CD1c-positive myeloid dendritic cell (primary cell): ENCODE results near the gene MYH10.
"Not testable (repeated sequence)": the region's sequence is repeated elsewhere in the genome, so short reads cannot be mapped to it uniquely, and the experiment has no call there.

ENCODE experiments used
- DNase-seq: peaks from one replicate; pipeline ENCODE4 v3.0.0-alpha.2; 2016; ENCODE audit errors: extremely low spot score

Gene MYH10

DNA sequence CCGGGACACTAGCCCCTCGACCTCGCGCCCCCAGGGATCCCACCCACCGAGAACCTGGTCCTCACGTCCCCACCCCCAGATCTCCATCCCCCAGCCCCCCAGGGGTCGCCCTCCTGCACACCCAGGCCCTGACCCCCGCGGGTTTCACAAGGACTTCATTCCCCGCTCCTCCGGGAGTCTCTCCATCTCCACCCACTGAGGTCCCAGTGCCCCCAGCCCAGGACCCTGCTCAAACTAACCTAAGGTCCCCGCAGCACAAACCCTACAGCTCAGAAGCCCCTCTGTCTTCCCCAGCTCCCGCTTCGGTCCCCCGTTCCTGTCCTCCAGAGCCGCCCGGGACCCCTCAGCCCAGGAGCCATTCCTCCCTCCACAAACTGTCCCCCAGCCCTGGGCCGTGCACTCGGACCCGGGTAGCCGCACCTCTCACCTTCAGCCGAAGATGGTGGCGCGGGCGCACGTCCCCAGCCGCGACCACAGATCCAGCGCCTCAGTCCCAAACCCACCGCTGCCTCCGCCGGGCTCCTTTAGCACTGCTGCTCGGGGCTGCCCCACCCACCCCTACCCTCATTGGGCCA is at the start of gene MYH10:
Gene MYH10 (minus strand): TSS at position 499 of the 575 bp plus-strand sequence. CDS start 7,479 bp downstream, outside the sequence.
- no peak for DNase-seq

DNA sequence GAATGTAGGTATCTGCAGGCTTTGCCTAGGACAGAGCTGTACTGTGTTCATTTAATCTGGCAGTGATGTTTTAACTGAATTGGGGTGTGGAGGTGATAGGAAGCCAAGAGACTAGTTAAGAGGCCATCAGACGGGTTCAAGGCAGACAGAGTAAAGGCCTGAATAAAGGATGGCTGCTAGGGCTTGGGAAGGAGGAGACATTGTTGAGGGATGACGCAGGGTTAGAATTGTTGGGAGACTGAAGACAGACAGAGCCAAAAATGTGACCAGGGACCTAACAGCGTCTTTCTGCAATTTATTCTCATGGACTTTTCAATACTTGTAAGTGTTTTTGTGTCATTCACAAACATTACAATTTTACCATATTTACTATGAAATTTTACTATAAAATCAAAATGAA is 48.6 kb upstream of the MYH10 start:
- DNase-seq, result no peak

DNA sequence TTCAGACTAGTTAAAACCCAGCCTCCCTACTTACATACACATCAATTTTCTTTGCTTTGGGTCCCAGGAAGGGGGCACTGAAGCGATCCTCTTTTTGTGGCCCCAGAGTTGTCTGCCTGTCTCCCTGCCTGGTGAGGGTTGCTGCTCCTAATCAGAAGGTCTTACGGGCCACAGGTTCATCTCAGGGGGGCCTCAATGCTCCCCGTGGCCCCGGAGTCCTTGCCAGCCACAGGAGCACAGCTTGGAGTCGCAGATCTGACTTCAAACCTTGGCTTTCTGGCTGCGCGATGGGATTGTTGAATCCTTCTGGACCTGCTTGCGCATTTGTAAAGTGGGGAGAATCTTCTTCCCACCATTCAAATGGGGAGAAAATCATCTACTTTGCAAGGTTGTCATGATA is 44.8 kb upstream of the MYH10 start:
- no peak for DNase-seq

DNA sequence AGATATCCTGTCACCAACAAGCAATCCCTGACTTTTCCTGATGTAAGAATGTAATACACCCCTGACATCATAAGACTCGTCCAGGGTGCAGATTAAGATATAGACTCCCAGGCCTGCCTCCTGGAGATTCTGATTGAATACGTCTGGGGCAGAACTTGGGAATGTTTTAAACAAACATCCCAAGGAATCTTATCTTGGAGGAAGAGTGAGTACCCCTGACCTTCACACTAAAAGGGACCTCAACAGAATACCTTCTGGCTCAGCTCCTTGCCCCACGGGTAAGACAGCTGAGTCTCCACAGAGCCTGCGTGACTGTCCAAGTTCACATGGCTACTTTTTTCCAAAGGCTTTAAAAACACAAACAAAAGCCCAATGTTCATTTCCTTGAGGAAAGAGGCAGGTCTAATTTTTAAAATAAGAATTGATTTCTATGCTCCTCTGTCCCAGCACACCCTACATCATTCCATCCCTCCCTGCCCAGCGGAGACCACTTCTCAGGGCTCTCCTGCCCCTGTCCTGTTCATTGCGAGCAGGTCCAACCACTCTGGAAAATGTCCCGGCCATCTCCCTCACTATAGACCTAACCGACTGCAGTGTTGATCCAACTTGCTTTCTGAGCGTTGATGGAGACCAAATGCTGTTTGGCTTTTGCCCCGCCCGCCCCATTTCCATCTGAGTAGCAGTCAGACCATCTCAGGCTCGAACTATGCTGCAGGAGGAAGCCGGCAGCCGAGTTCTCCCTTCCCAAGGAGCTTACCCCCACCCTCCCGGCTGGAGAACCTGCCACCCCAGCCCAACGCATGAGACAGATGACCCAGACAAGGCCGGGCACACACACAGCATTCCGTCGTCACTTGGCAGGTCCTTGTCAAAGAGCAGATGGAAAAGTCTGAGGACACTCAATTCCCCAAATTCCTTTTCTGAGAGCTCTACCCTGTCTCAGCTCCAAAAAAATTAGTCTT is 44.1 kb upstream of the MYH10 start:
- no peak for DNase-seq

DNA sequence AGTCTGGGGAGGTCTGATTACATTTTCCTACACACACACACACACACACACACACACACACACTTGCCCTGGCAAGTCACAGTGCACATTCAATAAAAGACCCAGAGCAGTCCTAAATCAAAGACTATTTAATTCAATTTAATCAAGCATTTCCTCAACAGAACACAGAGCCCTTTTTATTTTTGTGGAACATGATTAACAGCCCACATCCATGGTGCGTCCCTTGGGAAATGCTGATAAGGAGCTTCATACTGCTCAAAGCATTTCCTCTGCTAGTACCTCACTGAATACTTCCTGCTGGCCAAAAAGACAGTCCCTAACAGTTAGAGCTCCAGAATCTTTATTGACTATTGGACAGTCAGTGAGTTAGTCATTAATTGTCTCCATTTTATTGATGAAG is 43.1 kb upstream of the MYH10 start:
- DNase-seq, result no peak

DNA sequence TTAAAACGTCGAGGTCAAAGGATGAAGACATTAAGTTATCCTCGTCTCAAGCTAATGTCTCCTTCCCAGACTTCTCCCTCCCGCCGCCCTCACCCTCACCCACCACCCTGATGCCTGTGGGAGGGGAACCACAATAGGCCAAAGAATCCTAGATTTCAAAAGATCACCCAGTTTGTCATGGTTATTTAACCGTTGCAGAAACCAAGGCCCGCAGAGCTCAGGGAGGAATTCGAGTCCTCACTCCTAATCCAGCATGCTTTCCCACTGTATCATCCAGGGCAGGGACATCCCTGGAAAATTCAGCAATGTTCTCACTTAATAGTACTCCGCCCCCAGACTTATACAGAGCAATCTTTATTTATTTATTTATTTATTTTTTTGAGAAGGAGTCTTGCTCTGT is 41.8 kb upstream of the MYH10 start:
- DNase-seq, result no peak

DNA sequence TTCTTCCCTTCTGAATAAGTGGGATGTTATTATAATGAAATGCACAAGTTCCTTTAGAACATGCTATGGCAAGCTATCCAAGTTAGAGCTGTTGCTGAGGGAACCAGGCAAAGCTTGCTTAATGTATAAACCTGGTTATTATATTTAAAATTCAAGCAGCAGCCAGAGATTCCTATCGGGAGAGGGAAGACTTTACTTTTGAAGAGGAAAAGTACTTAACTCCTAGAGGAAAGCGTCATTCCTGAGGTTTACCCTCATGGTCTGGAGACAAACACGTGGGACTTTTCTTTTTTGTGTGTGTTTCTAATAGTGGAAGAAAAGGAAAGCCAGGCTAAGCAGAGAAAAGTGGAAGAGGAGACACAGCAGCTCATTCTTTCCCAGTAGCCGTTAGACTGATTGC is 39.9 kb upstream of the MYH10 start:
- DNase-seq, result no peak

DNA sequence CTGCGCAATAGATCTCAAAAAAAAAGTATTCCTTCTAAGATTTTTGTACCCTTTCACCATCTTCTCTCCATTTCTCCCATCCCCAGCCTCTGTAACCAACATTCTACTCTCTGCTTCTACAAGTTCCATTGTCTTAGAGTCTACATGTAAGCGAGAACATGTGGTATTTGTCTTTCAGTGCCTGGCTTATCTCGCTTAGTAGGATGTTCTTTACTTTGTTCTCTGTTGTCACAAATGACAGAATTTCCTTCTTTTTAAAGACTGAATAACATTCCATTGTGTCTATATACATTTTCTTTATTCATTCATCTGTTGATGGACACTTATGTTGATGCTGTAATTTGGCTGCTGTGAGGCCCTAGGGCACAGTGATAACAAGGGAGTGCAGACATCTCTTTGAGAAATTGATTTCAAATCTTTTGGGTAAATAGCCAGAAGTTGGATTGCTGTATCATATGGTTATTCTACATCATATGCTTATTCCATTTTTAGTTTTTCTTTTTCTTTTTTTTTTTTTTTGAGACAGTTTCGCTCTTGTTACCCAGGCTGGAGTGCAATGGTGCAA is 37.7 kb upstream of the MYH10 start:
- no peak for DNase-seq

DNA sequence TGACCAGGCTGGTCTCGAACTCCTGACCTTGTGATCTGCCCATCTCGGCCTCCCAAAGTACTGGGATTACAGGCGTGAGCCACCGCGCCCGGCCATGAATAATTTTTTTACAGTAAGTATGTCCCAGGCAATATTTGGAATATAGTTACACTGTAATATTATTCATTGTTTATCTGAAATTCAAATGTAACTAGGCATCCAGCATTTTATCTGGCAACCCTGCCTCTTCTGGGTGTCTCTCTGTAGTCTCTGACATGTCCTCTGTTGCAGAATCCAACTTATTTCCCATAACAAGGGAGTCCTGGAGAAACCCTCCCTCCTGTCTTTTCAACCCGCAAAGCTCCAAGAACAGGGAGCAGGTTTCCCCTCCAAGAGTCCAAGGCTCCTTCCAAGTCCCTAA is 36.9 kb upstream of the MYH10 start:
- DNase-seq, result no peak

DNA sequence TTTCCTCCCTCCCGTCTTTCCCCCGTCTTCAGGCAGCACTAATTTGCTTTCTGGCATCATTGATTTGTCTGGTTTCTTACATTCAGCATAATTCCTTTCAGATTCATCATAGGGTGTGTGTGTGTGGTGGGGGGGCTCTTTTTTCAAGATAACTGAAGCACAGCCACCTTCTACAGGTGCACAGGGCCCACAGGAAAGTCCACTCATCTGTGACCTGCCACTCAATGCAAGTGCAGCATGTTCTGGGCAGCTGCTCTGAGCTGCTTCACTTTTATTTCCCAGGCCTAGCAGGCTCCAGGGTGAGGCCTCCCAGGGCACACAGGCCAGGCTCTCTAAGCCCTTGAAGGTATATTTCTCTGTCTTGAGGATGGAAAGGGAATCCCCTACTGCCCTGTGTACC is 35.2 kb upstream of the MYH10 start:
- no peak for DNase-seq

DNA sequence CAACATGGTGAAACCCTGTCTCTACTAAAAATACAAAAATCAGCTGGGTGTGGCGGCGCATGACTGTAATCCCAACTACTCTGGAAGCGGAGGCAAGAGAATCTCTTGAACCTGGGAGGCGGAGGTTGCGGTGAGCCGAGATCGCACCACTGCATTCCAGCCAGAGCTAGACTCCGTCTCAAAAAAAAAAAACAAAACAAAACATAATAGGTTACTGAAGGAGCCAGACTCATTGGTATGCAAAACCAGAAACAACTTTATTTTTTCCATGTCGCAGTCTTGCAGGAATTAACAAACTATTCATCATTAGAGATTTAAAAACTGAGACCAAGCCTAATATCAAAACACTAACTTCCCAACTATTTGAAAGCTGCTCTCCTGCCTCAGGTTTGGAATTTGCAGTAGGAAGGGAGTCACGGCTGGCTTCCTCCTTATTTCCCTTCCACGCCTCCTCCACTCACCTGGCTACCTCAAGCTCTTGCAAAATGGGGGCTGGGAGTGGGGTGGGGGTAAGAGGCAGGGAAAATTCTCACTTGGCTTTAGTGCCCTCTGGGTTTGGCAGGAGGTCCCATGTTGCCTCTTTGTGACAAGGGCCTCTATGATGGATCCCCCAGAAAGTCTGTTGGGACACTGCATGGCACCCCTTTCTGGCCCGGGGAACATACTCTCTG is 34.1 kb upstream of the MYH10 start:
- no peak for DNase-seq

DNA sequence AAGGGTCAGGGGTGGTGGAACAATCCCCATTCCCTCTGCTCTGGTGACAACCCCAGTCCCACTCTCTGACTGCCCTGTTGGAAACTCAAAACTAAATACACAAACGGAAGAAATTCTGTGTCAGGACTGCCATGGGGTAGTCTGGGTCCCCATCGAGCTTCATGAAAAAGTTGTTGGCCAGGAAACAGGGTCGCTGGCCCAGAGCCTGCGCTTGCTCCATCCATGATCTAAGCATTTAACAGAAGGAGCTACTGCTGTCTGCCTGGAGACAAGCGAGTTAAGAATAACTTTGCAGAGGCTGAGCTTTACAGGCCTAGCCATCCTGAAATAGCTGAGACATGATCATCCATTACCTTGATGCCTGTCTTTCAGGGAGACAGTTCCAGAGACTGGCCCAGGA is 32.4 kb upstream of the MYH10 start:
- DNase-seq, result no peak

DNA sequence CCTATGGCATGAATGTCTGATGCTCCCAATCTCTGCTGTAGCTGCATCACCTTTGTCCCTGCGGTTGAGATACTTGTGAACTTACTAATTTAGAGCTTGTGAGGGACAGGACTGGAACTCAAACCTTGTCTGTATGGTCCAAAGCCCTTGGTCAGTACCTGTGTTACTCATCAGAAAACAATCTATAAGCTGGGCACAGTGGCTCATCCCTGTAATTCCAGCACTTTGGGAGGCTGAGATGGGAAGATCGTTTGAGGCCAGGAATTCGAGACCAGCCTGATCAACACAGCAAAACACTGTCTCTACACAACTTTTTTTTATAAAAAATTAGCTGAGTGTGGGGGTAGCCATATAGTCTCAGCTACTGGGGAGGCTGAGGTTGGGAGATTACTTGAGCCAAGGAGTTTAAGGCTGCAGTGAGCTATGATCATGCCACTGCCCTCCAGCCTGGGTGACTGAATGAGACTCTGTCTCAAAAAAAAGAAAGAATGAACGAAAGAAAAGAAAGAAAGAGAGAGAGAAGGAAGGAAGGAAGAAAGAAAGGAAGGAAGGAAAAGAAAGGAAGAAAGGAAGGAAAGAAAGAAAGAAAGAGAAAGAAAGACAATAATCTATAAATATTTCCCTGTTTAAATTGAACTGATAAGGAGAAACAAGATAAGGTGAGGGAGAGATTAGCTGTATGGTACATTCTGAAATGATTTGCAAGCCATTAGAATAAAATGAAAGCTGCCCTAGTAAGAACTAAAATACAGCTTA is 31.7 kb upstream of the MYH10 start:
- DNase-seq, result no peak

DNA sequence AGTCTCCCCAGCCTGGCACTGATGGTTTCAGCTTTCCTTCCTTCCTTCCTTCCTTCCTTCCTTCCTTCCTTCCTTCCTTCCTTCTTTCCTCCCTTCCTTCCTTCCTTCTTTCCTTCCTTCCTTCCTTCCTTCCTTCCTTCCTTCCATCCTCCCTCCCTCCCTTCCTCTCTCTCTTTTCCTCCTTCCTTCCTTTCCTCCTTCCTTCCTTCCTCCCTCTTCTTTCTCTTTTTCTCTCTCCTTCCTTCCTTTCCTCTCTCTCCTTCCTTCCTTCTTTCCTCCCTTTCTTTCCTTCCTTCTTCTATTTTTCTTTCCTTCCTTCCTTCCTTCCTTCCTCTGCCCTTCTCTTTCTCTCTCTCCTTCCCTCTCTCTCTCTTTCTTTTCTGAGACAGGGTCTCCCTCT is 30.2 kb upstream of the MYH10 start:
- not testable (repeated sequence) for DNase-seq

DNA sequence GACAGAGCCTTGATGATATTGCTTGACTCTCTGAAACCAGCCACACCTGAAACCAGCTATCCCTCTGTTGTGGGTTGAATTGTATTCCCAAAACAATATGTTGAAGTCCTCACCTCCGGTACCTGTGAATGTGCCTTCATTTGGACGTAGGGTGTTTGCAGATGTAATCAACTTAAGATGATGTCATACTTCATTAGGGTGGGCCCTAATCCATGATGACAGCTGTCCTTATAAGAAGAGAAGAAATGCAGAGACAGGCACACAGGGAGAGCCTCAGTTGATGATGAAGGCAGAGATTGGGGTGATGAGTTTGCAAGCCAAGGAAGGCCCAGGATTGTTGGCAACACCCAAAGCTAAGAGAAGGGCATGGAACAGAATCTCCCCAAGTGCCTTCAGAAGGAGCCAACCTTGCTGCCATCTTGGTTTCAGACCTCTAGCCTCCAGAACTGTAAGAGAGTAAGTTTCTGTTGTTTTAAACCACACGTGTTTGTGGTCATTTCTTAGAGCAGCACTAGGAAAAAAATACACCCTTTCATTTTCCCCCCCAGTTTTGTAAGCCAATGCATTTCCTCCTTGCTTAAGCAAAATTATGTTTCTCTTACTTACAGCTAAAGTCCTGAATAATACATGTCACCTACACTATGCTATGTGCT is 29.4 kb upstream of the MYH10 start:
- DNase-seq, result no peak

DNA sequence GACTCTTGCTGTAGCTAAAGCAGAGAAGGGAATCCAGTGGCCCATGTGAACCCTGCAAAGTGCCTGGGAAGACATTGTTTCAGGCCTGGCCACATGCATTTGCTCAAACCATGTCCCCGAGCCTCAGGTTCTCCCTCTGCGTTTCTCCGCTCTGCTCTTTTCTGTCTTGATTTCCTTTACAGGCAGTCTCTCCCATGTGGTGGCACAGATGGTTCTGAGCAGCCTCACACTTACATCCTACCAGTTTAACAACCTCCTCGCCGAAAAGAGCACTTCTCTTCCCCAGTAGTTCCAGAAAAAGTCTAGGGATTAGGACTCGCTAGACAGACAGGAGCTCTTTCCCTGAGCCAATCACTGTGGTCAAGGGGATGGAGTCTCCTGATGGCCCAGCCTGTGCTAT is 28.3 kb upstream of the MYH10 start:
- no peak for DNase-seq

DNA sequence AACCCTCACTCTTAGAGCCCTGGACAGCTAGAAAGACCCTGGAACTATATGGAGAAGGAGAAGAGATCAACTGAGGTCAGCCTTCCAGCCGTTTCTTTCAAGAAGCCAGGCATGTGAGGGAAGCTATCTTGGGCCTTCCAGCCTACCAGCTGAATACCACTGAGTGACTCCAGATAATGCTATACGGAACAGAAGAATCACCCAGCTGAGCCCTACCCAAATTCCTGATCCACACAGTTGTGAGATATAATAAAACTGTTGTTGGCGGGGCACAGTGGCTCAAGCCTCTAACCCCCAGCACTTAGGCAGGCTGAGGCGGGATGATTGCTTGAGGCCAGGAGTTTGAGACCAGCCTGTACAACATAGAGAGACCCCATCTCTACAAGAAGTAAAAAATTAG is 26.2 kb upstream of the MYH10 start:
- DNase-seq, result no peak

DNA sequence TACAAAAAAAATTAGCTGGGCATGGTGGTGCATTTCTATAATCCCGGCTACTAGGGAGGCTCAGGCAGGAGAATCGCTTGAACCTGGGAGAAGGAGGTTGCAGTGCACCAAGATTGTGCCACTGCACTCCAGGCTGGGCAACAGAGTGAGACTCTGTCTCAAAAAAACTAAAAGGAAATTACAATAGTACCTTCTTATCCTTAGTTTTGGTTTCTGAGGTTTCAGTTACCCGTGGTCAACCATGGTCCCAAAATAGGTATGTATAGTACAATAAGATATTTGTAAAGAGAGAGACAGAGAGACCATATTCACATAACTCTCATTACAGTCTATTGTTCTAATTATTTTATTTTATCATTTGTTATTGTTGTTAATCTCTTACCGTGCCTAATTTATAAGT is 24.3 kb upstream of the MYH10 start:
- DNase-seq, result no peak

DNA sequence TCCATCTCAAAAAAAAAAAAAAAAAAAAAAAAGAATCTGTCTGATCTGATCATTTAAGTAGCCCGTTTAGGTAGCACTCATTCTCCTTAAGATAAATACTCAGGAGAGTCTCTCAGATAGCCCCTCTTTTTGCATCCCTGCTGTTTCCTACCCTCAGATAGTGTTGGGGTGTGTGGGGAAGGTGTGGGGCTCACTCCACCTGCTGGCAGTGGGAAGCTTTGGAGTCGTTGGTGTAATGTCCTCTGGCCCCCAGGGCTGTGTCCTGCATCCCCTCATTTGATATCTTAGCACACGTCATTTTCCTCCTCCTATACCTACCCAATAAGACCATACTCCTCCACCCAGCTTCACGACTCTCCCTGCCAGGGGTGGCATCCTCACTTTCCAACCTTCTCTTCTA is 20.5 kb upstream of the MYH10 start:
- DNase-seq, result no peak

DNA sequence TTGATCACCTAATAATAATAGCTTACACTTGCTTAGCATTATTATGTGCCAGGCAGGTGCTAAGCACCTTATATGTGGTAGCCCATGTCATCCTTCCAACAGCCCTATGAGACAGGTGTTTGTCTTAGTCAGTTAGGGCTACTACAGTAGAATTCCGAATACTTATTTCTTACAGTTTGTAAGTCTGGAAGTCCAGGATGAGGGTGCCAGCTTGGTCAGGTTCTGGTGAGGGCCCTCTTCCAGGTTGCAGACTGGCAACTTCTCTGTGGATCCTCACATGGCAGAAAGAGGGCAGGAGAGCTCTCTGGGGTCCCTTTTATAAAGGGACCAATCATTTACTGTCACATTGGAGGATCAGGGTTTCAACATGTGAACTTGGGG is 19.6 kb upstream of the MYH10 start:
- DNase-seq, result no peak
